ENCODE measurements around the gene RCE1. TPM values are rescaled to one million over a fixed set of nuclear protein-coding genes. Genes with fewer than 3 reads are reported as not detected.
"Not testable (repeated sequence)": the region's sequence is repeated elsewhere in the genome, so short reads cannot be mapped to it uniquely, and the experiment has no call there.

RCE1 gene
- total RNA-seq, 2 donors from 2014 or later, result 27.1 to 50.0 TPM

DNA sequence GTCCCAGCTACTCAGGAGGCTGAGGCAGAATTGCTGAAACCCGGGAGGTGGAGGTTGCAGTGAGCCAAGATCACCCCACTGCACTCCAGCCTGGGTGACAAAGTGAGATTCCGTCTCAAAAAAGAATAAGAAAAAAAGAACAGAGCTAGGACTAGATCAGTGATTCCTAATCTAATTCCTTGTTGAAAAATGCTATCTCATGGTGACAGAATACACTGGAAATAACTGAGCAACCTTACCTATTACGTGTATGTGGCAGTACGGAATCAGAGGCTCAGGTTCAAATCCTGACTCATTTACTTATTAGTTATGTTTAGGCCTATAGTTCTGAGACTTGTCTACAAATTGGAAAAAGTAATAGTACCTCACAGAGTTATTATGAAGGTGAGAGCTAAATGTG, 19.5 kb upstream of the RCE1 start:
- H3K9me3 ChIP-seq, result no peaks in the 10 kb centered on the region
- no peak for DNase-seq (ENCODE audit: low spot score)
- H3K27me3 ChIP-seq (replicated peaks; ENCODE audit: insufficient read depth), result no peaks in the 10 kb centered on the region
- H3K4me1 ChIP-seq (replicated peaks), result no peaks in the 10 kb centered on the region
- no peak overlapping the region for H3K27ac ChIP-seq
- 96% methylated on average over 4 of the region's 4 CpGs for WGBS
- H3K4me3 ChIP-seq, result no peak overlapping the region
- intact Hi-C loops (cut with DNase I), result no loop called here
- H3K36me3 ChIP-seq, result no peaks in the 10 kb centered on the region
- TF ChIP-seq POLR2A (IDR thresholded peaks at IDR 0.05) (no peak), POLR2AphosphoS5 (IDR thresholded peaks at IDR 0.05) (no peak)
- TF ChIP-seq, protein P1, sequence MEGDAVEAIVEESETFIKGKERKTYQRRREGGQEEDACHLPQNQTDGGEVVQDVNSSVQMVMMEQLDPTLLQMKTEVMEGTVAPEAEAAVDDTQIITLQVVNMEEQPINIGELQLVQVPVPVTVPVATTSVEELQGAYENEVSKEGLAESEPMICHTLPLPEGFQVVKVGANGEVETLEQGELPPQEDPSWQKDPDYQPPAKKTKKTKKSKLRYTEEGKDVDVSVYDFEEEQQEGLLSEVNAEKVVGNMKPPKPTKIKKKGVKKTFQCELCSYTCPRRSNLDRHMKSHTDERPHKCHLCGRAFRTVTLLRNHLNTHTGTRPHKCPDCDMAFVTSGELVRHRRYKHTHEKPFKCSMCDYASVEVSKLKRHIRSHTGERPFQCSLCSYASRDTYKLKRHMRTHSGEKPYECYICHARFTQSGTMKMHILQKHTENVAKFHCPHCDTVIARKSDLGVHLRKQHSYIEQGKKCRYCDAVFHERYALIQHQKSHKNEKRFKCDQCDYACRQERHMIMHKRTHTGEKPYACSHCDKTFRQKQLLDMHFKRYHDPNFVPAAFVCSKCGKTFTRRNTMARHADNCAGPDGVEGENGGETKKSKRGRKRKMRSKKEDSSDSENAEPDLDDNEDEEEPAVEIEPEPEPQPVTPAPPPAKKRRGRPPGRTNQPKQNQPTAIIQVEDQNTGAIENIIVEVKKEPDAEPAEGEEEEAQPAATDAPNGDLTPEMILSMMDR (IDR thresholded peaks at IDR 0.05), result no peak

DNA sequence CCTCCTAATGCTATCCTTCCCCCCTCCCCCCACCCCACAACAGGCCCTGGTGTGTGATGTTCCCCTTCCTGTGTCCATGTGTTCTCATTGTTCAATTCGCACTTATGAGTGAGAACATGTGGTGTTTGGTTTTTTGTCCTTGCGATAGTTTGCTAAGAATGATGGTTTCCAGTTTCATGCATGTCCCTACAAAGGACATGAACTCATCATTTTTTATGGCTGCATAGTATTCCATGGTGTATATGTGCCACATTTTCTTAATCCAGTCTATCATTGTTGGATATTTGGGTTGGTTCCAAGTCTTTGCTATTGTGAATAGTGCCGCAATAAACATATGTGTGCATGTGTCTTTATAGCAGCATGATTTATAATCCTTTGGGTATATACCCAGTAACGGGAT, 18.7 kb upstream of the RCE1 start:
- H3K36me3 ChIP-seq; H3K27ac ChIP-seq; intact Hi-C loops (cut with DNase I); DNase-seq (ENCODE audit: low spot score); H3K4me1 ChIP-seq (replicated peaks); H3K27me3 ChIP-seq (replicated peaks; ENCODE audit: insufficient read depth); H3K9me3 ChIP-seq; H3K4me3 ChIP-seq: not testable (repeated sequence)
- 100% methylated on average over 4 of the region's 4 CpGs for WGBS

DNA sequence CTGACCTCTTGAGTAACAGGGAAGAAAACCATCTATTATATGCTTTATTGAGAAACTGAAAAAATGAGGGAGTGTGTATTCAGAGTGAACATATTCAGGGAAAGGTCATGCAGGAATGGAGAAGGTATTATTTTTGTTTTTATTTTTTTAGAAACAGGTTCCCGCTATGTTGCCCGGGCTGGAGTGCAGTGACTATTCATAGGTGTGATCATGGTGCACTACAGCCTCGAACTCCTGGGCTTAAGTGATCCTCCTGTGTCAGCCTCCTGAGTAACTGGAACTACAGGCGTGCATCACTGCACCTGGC, 8.7 kb upstream of the RCE1 start:
- H3K4me3 ChIP-seq, result no peak overlapping the region
- H3K27ac ChIP-seq, result no peak overlapping the region
- no peaks in the 10 kb centered on the region for H3K9me3 ChIP-seq
- intact Hi-C loops (cut with DNase I), result loop anchor here (1.0 kb wide), 1 partner anchor 140 kb away; no protein-coding TSS in a partner anchor
- no peaks in the 10 kb centered on the region for H3K27me3 ChIP-seq (replicated peaks; ENCODE audit: insufficient read depth)
- DNase-seq (ENCODE audit: low spot score), result no peak
- H3K36me3 ChIP-seq, result no peaks in the 10 kb centered on the region
- no peaks in the 10 kb centered on the region for H3K4me1 ChIP-seq (replicated peaks)
- 57% methylated on average over 4 of the region's 4 CpGs for WGBS
- TF ChIP-seq, protein P1 (IDR thresholded peaks at IDR 0.05), result no peak
- TF ChIP-seq POLR2A (IDR thresholded peaks at IDR 0.05) (no peak), POLR2AphosphoS5 (IDR thresholded peaks at IDR 0.05) (no peak)

DNA sequence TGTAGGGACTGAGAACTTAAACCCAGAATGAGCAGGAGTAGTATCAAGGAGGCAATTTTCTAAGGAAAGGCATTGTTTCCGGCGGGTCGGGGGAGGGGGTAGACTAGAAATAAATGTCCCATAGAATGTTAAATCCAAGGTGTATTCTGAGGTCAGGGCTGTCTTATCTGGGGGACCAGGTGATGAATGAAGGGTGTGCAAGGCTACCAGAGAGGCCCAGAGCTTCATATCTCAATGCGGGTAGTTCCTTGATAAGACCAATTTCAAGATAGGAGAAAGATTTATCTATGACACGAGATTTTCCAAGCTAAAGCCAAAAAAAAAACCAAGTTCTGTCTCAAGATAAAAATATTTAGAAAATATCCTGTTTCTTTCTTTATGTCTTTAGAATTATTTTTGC, 8.3 kb upstream of the RCE1 start:
- Histone ChIP-seq H3K4me1 (replicated peaks) (no peaks in the 10 kb centered on the region), H3K9me3 (no peaks in the 10 kb centered on the region), H3K27me3 (replicated peaks; ENCODE audit: insufficient read depth) (no peaks in the 10 kb centered on the region), H3K27ac (no peak overlapping the region), H3K4me3 (no peak overlapping the region), H3K36me3 (no peaks in the 10 kb centered on the region)
- 81% methylated on average over 5 of the region's 5 CpGs for WGBS
- TF ChIP-seq, protein P1 (IDR thresholded peaks at IDR 0.05), result no peak
- TF ChIP-seq POLR2A (IDR thresholded peaks at IDR 0.05) (no peak), POLR2AphosphoS5 (IDR thresholded peaks at IDR 0.05) (no peak)
- DNase-seq (ENCODE audit: low spot score), result no peak
- intact Hi-C loops (cut with DNase I), result loop anchor here (1.0 kb wide), 1 partner anchor 141 kb away; no protein-coding TSS in a partner anchor

DNA sequence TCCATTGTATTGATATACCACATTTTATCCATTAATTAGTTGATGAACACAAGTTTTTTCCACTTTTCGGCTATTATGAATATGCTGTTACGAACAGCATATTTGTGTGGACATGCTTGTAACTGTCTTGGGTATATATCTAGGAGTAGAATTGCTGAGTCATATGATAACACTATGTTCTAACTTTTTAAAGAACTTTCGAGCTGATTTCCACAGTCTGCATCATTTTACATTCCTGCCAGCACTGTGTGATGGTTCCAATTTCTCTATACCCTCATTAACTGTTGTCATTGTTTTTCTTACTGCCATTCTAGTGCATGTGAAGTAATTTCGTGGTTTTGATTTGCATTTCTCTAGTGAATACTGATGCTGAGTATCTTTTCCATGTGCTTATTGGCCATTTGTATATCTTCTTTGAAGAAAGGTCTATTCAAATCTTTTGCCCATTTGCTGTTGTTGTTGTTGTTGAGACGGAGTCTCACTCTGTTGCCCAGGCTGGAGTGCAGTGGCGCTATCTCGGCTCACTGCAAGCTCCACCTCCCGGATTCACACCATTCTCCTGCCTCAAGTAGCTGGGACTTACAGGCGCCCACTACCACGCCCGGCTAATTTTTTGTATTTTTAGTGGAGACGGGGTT, 7.4 kb upstream of the RCE1 start:
- Histone ChIP-seq H3K27me3 (replicated peaks; ENCODE audit: insufficient read depth) (no peaks in the 10 kb centered on the region), H3K36me3 (no peaks in the 10 kb centered on the region), H3K4me3 (no peak overlapping the region), H3K4me1 (replicated peaks) (no peaks in the 10 kb centered on the region), H3K9me3 (no peaks in the 10 kb centered on the region), H3K27ac (no peak overlapping the region)
- 92% methylated on average over 12 of the region's 12 CpGs for WGBS
- DNase-seq (ENCODE audit: low spot score), result no peak
- no peak for TF ChIP-seq POLR2AphosphoS5 (IDR thresholded peaks at IDR 0.05)
- TF ChIP-seq, protein P1 (IDR thresholded peaks at IDR 0.05), result no peak
- intact Hi-C loops (cut with DNase I), result no loop called here
